Keratinocyte (primary cell): Measurements from ENCODE around the gene POLDIP3. TPM values are rescaled to one million over a fixed set of nuclear protein-coding genes. Genes with fewer than 3 reads are reported as not detected.

Experiments used
- DNase-seq: peaks from one replicate; pipeline ENCODE4 v3.0.0-alpha.2; 2011; ENCODE audit warnings: low read depth, missing footprints, low spot score
- FAIRE-seq: peaks from 2 replicates; lab custom pipeline; 2011; peaks lifted over from hg19 to GRCh38; lab: Jason Lieb, UNC
- H2AFZ ChIP-seq: 2 replicates; pipeline ENCODE4 v1.6.0; 2012; ENCODE audit warnings: low read length, control low read depth, inconsistent platforms; ENCODE audit not compliant: control insufficient read depth
- H3K27ac ChIP-seq: 2 replicates; pipeline ENCODE4 v1.5.1; 2011; ENCODE audit warnings: low read length; ENCODE audit not compliant: control insufficient read depth, insufficient read depth
- H3K27me3 ChIP-seq: 3 replicates; pipeline ENCODE4 v1.6.0; 2011; ENCODE audit warnings: low read length; ENCODE audit not compliant: control insufficient read depth, insufficient read depth; ENCODE audit errors: extremely low read depth
- H3K36me3 ChIP-seq, 2 experiments: 2 replicates in 1 of 2; 3 replicates in 1 of 2; pipeline ENCODE4 v1.5.1; 2011; ENCODE audit warnings: low read length in 2 of 2, mild to moderate bottlenecking in 1 of 2; ENCODE audit not compliant: control insufficient read depth in 2 of 2, insufficient read depth in 2 of 2; ENCODE audit errors: extremely low read depth in 1 of 2
- H3K4me1 ChIP-seq: 3 replicates; pipeline ENCODE4 v1.5.1; 2011; ENCODE audit warnings: low read length; ENCODE audit not compliant: control insufficient read depth, insufficient read depth; ENCODE audit errors: extremely low read depth
- H3K4me2 ChIP-seq: 3 replicates; pipeline ENCODE4 v1.6.0; 2011; ENCODE audit warnings: low read depth, low read length; ENCODE audit not compliant: control insufficient read depth, insufficient read depth; ENCODE audit errors: extremely low read depth
- H3K4me3 ChIP-seq, 3 experiments: fragments of 200-600 bp in 1 of 3; sonication (generic) in 1 of 3; 2 replicates in 2 of 3; 3 replicates in 1 of 3; pipeline ENCODE4 v1.5.1; 2011 to 2016; ENCODE audit warnings: low read length in 3 of 3, mild to moderate bottlenecking in 3 of 3, control low read depth in 2 of 3, inconsistent platforms in 1 of 3, low read depth in 1 of 3, mixed read lengths in 1 of 3, mixed run types in 1 of 3, moderate library complexity in 1 of 3; ENCODE audit not compliant: control insufficient read depth in 2 of 3, insufficient read depth in 2 of 3; ENCODE audit errors: extremely low read depth in 1 of 3
- H3K79me2 ChIP-seq: 2 replicates; pipeline ENCODE4 v1.6.0; 2012; ENCODE audit warnings: low read length; ENCODE audit not compliant: control insufficient read depth, insufficient read depth
- H3K9ac ChIP-seq: 3 replicates; pipeline ENCODE4 v1.6.0; 2011; ENCODE audit warnings: low read length; ENCODE audit not compliant: control insufficient read depth, insufficient read depth; ENCODE audit errors: extremely low read depth
- H3K9me1 ChIP-seq: 3 replicates; pipeline ENCODE4 v1.6.0; 2011; ENCODE audit warnings: low read length; ENCODE audit not compliant: control insufficient read depth, insufficient read depth; ENCODE audit errors: extremely low read depth
- H3K9me3 ChIP-seq: 2 replicates; pipeline ENCODE4 v1.5.1; 2012; ENCODE audit warnings: low read depth, low read length; ENCODE audit not compliant: control insufficient read depth
- H4K20me1 ChIP-seq: 3 replicates; pipeline ENCODE4 v1.6.0; 2011; ENCODE audit warnings: low read length; ENCODE audit not compliant: control insufficient read depth, insufficient read depth; ENCODE audit errors: extremely low read depth
- CTCF ChIP-seq, 3 experiments: IDR thresholded peaks in 1 of 3; conservative IDR thresholded peaks in 1 of 3; optimal IDR thresholded peaks in 1 of 3; 2 replicates in 2 of 3; 3 replicates in 1 of 3; pipeline versions ENCODE3 to v1.5.1; 2011; ENCODE audit warnings: low read length in 3 of 3, mild to moderate bottlenecking in 3 of 3, moderate library complexity in 2 of 3, control low read depth in 1 of 3, inconsistent platforms in 1 of 3; ENCODE audit not compliant: insufficient read depth in 2 of 3; ENCODE audit errors: extremely low read depth in 1 of 3
- EZH2 ChIP-seq: IDR thresholded peaks from one replicate; pipeline ENCODE4 v1.6.1; 2012; ENCODE audit warnings: inconsistent platforms, mild to moderate bottlenecking, low read length, moderate library complexity
- dilution Hi-C: fragments of 300-500 bp; cut with MboI; formaldehyde crosslinking; loops from one replicate; pipeline ENCODE4 v1.7.0; 2020; ENCODE audit warnings: low sequenced_read_pairs; ENCODE audit not compliant: extremely low pct_ligation_motif_present
- polyA plus RNA-seq, 5 experiments: library from polyadenylated mRNA; depleted of rRNA in 3 of 5; stranded (reverse) in 3 of 5; stranded (forward) in 1 of 5; unstranded in 1 of 5; fragments of >200 nt; gene quantifications; 1 replicate in 1 of 5; 2 replicates in 3 of 5; 3 replicates in 1 of 5; pipeline versions ENCODE4 v1.2.1 to v1.2.3, GENCODE V29; 2011 to 2012; ENCODE audit warnings: missing spikeins in 2 of 5, low read depth in 1 of 5, low replicate concordance in 1 of 5

Gene POLDIP3
- polyA plus RNA-seq, 1 donor (not counting 4 experiments of a cell fraction or from before 2014, with no cell fraction given): 41.9 TPM

GRCh38 chr22:42601879-42602465 is 12.7 kb downstream of the POLDIP3 start:
- Histone ChIP-seq H3K79me2 (peaks cover 62% of the 10 kb centered on the region), H3K27ac (no peak overlapping the region), H3K9ac (no peak overlapping the region), H3K4me3 (no peak overlapping the region), H3K9me3 (no peaks in the 10 kb centered on the region), H3K36me3 (peaks cover 31 to 40% of the 10 kb centered on the region in 2 experiments), H3K27me3 (no peaks in the 10 kb centered on the region), H4K20me1 (peaks cover 3% of the 10 kb centered on the region), H3K9me1 (peaks cover 2% of the 10 kb centered on the region), H2AFZ (no peak overlapping the region), H3K4me1 (no peaks in the 10 kb centered on the region), H3K4me2 (no peak overlapping the region)
- no peak for TF ChIP-seq CTCF (optimal IDR thresholded peaks at IDR 0.05 in 1 of 3, IDR thresholded peaks at IDR 0.05 in 1 of 3, conservative IDR thresholded peaks at IDR 0.05 in 1 of 3; ENCODE audit: extremely low read depth in 1 of 3, insufficient read depth in 2 of 3, low read length in 3 of 3)
- no peak for TF ChIP-seq EZH2
- no peak for DNase-seq
- dilution Hi-C loops: no loop called here
- no peak for FAIRE-seq

GRCh38 chr22:42596863-42597530 is 17.7 kb downstream of the POLDIP3 start:
- Histone ChIP-seq H3K9me1 (no peaks in the 10 kb centered on the region), H3K27me3 (no peaks in the 10 kb centered on the region), H2AFZ (no peak overlapping the region), H3K79me2 (peaks cover 14% of the 10 kb centered on the region), H3K4me2 (no peak overlapping the region), H3K27ac (no peak overlapping the region), H3K4me3 (no peak overlapping the region), H3K36me3 (peaks cover 41 to 55% of the 10 kb centered on the region in 2 experiments), H3K4me1 (no peaks in the 10 kb centered on the region), H3K9me3 (no peaks in the 10 kb centered on the region), H3K9ac (no peak overlapping the region), H4K20me1 (peaks cover 3% of the 10 kb centered on the region)
- FAIRE-seq (no peak), DNase-seq (no peak)
- TF ChIP-seq EZH2 (no peak), CTCF (optimal IDR thresholded peaks at IDR 0.05 in 1 of 3, IDR thresholded peaks at IDR 0.05 in 1 of 3, conservative IDR thresholded peaks at IDR 0.05 in 1 of 3; ENCODE audit: extremely low read depth in 1 of 3, insufficient read depth in 2 of 3, low read length in 3 of 3) (no peak)
- dilution Hi-C loops: no loop called here
